ENCODE results near the gene NEK4. TPM values are rescaled to one million over a fixed set of nuclear protein-coding genes. Genes with fewer than 3 reads are reported as not detected.
"Not testable (repeated sequence)": the region's sequence is repeated elsewhere in the genome, so short reads cannot be mapped to it uniquely, and the experiment has no call there.

The NEK4 gene
- polyA plus RNA-seq, 3 donors from 2014 or later: 0.77 to 10.1 (median 5.1) TPM

DNA sequence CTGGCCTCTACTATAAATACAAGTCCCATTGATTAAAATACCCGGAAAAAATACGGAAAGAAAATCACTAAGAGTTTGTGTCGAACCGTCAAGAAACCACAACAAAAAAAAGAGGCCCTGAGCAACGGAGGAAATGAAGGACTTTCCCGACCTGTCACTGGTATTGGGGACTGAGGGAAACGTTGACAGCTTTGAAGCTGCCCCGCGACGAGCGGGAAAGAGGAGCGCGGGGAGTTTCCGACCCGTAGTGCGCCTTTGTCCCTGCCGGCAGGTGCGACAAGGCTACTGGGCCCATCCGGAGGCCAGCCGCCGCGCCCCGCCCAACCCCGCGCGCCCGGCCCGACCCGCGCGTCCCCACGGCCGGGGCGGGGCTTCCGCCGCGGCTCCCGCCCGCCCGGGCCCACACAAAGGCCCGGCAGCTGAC lies 85.4 kb downstream of the NEK4 start:
- no peaks in the 10 kb centered on the region for H3K9me3 Mint-ChIP-seq
- peaks cover 37 to 53% of the 10 kb centered on the region in 2 donors for H3K4me1 Mint-ChIP-seq
- DNase-seq: peak; percentile 79 to 81 (median 79)
- H3K27me3 Mint-ChIP-seq (ENCODE audit: low read depth in 3 of 3): peaks cover 5 to 12% (median 7%) of the 10 kb centered on the region in 3 donors
- peak overlapping the region; percentile 85 to 97 (median 93) for H3K4me3 Mint-ChIP-seq
- H3K36me3 Mint-ChIP-seq: peaks cover 8 to 22% (median 15%) of the 10 kb centered on the region in 3 donors
- H3K27ac Mint-ChIP-seq: peak overlapping the region; percentile 93 to 99 (median 96)

DNA sequence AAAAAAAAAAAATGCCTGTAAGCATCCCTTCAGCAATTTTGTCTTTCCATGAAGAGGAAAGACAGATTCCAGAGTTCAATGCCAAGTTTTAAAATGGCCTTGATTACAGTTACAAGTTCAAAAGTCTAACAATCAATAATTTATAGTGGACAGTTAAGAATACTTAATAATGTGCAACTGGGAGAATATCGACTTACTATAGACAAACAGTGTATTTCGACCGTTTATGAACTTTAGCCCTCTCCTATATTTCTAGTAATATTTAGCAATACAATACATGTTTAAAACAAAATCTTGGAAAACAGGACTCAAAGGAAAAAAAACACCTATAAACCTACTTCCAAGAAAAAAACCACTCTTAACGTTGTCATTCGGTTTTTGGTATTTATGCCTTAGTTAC lies 86.6 kb downstream of the NEK4 start:
- peaks cover 5 to 12% (median 7%) of the 10 kb centered on the region in 3 donors for H3K27me3 Mint-ChIP-seq (ENCODE audit: low read depth in 3 of 3)
- peak overlapping the region; percentile 38 to 97 (median 93) for H3K4me3 Mint-ChIP-seq
- H3K4me1 Mint-ChIP-seq: peaks cover 43 to 55% of the 10 kb centered on the region in 2 donors
- H3K9me3 Mint-ChIP-seq: no peaks in the 10 kb centered on the region
- H3K36me3 Mint-ChIP-seq: peaks cover 1 to 19% (median 13%) of the 10 kb centered on the region in 3 donors
- no peak for DNase-seq
- H3K27ac Mint-ChIP-seq: peak overlapping the region; percentile 93 to 99 (median 96)

DNA sequence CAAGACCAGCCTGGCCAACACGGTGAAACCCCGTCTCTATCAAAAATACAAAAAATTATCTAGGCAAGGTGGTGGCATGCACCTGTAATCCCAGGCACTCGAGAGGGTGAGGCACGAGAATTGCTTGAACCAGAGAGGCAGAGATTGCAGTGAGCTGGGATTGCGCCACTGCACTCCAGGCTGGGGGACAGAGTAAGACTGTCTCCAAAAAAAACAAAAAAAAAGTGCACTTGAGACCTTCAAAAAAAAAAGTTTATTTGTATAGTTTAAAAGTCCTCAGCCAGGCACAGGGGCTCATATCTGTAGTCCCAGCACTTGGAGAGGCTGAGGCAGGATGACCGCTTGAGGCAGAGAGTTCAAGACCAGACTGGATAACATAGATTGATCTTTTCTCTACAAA lies 87.1 kb downstream of the NEK4 start:
- peak overlapping the region in 2 of 5 donors; percentile 14 to 38 for H3K4me3 Mint-ChIP-seq
- peaks cover 44 to 59% of the 10 kb centered on the region in 2 donors for H3K4me1 Mint-ChIP-seq
- DNase-seq: no peak
- peak overlapping the region; percentile 45 to 99 (median 96) for H3K27ac Mint-ChIP-seq
- H3K27me3 Mint-ChIP-seq (ENCODE audit: low read depth in 3 of 3): peaks cover 5 to 12% (median 7%) of the 10 kb centered on the region in 3 donors
- H3K9me3 Mint-ChIP-seq: no peaks in the 10 kb centered on the region
- H3K36me3 Mint-ChIP-seq: peaks cover 5 to 17% (median 12%) of the 10 kb centered on the region in 3 donors

DNA sequence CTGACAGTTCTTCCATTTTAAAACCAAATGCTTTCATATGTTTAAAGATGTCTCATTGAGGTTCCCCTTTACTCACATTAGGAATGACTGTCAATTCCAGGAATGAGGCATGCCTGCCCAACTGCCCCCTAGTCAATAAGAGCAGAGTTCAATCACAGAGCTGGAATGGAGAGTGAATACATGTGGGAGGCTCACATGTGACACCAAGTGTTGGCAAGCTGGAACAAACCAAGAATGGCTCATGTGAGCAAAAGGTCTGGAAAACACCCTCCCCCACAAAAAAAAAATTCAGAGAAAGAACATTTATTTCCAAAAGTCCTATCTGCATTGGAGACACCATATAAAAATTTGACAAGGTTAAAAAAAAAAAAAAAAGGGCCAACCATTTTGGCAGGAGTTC lies 88.7 kb downstream of the NEK4 start:
- peaks cover 14 to 17% (median 14%) of the 10 kb centered on the region in 3 donors for H3K36me3 Mint-ChIP-seq
- peak overlapping the region; percentile 17 to 71 (median 56) for H3K27ac Mint-ChIP-seq
- H3K27me3 Mint-ChIP-seq (ENCODE audit: low read depth in 3 of 3): peaks cover 5 to 12% (median 7%) of the 10 kb centered on the region in 3 donors
- peaks cover 42 to 55% of the 10 kb centered on the region in 2 donors for H3K4me1 Mint-ChIP-seq
- no peak for DNase-seq
- no peaks in the 10 kb centered on the region for H3K9me3 Mint-ChIP-seq
- H3K4me3 Mint-ChIP-seq: no peak overlapping the region

DNA sequence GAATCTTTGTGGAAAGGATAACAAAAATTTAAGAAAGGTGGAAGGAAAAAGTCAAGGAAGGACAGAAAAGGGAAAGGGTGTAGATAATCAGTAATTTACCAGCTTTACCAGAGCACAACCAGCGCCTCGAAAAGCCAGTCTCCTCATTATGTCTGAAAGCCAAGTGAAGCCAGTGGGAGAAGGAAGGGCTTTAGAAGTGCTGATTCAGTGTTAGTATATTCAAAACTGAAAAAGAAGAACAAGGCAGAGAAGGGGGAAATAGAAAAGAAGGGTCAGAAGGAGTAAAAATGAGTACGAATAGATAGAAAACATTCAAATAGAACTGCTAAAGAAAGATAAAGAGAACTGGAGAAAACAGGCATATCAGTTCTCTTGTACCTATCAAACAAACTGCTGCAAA lies 89.1 kb downstream of the NEK4 start:
- Mint-ChIP-seq H3K9me3 (no peaks in the 10 kb centered on the region), H3K27me3 (ENCODE audit: low read depth in 3 of 3) (peaks cover 5 to 12% (median 7%) of the 10 kb centered on the region in 3 donors), H3K36me3 (peaks cover 18 to 21% (median 18%) of the 10 kb centered on the region in 3 donors), H3K4me3 (peak overlapping the region in 1 of 5 donors; percentile 18), H3K4me1 (peaks cover 39 to 50% of the 10 kb centered on the region in 2 donors), H3K27ac (peak overlapping the region; percentile 7 to 71 (median 56))
- no peak for DNase-seq

DNA sequence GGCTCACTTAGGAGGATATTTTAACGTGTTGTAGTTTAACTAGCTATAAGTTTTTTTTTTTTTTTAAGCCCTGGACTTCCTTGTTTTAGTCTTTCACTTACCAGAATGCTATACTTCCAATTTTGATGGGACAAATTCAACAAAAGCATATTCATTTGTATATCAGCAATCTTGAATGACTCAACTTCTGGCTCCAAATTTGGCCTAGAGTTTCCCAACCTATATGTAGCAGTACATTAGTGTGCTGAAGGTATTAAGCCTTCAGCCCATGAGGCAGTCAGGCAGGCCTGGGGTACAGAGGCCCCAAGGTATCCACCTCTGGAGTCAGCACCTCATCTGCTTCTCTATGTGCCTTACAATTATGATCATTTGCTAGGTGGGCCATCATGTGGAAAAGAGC lies 90.9 kb downstream of the NEK4 start:
- H3K36me3 Mint-ChIP-seq: peaks cover 26 to 35% (median 28%) of the 10 kb centered on the region in 3 donors
- no peak overlapping the region for H3K4me3 Mint-ChIP-seq
- H3K4me1 Mint-ChIP-seq: peaks cover 29 to 35% of the 10 kb centered on the region in 2 donors

DNA sequence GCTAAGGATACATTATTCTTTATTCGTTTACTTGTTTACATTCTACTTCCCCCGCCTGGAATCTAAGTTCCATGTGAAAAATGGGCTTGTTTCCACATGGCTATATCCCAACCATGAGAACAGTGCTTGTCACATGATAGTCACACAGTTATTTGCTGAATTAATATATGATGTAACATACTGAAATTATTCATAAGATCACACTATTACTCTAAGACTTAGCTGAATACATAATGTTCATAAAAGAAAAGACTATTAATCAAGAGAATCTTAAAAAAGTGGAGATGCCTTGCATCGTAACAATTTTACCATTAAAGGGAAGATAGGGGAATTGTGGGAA lies 91.6 kb downstream of the NEK4 start:
- Mint-ChIP-seq H3K4me1 (peaks cover 23 to 29% of the 10 kb centered on the region in 2 donors), H3K36me3 (peaks cover 26 to 35% (median 28%) of the 10 kb centered on the region in 3 donors)

More for the DNA sequence above, 90.9 kb downstream of the NEK4 start:
- no peaks in the 10 kb centered on the region for H3K9me3 Mint-ChIP-seq
- DNase-seq: no peak
- peak overlapping the region in 4 of 6 donors; percentile 54 to 80 (median 60) for H3K27ac Mint-ChIP-seq
- peaks cover 0 to 2% (median 0%) of the 10 kb centered on the region in 3 donors for H3K27me3 Mint-ChIP-seq (ENCODE audit: low read depth in 3 of 3)

DNA sequence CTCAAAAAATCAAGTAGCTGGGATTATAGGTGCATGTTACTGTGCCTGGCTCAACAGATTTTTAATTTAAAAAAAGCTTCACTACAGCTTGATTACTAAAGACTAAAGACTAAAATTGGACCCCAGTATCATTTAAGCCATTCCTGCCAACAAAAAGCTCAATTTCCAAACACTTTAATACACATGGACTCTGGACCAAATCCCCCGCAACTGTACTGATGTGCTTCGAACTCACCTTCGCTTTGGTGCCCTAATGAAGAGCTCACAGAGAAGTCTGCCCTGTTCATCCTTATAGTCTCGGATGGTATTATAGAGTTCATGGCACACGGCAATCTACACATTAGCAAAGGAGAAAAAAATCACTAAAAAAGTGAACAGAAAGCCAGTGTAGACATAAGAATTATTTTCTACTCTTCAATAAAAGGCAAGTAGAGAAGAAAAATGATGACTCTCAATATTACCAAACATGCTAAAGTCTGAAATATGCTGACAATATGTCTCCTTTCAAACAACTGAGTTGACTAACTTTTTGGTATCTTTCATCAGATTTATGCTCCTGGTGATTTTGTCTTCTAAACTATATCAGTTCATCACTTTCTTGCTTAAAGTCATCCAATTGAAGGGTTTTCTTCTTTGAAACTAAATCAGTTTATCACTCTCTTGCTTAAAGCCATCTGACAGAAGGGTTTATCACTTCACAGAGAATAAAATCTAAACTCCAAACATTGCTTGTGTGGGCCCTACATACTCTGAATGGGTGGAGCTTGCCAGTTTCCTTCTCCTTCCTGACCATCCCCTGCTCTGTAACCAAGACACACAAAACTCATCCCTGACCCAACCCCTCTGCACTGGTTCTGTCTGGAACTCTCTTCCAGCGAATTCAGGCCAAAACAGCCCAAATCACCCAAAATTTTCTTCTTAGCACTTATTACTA lies 92.2 kb downstream of the NEK4 start:
- Mint-ChIP-seq H3K27me3 (ENCODE audit: low read depth in 3 of 3) (peaks cover 0 to 2% (median 0%) of the 10 kb centered on the region in 3 donors), H3K9me3 (no peaks in the 10 kb centered on the region), H3K36me3 (peaks cover 26 to 35% (median 28%) of the 10 kb centered on the region in 3 donors), H3K4me3 (no peak overlapping the region), H3K4me1 (peaks cover 18 to 25% of the 10 kb centered on the region in 2 donors), H3K27ac (peak overlapping the region in 2 of 6 donors; percentile 37 to 53)
- no peak for DNase-seq

More for the DNA sequence above, 91.6 kb downstream of the NEK4 start:
- DNase-seq: no peak
- peak overlapping the region in 2 of 6 donors; percentile 1 to 47 for H3K27ac Mint-ChIP-seq
- peaks cover 0 to 2% (median 0%) of the 10 kb centered on the region in 3 donors for H3K27me3 Mint-ChIP-seq (ENCODE audit: low read depth in 3 of 3)
- H3K4me3 Mint-ChIP-seq: no peak overlapping the region
- H3K9me3 Mint-ChIP-seq: no peaks in the 10 kb centered on the region

DNA sequence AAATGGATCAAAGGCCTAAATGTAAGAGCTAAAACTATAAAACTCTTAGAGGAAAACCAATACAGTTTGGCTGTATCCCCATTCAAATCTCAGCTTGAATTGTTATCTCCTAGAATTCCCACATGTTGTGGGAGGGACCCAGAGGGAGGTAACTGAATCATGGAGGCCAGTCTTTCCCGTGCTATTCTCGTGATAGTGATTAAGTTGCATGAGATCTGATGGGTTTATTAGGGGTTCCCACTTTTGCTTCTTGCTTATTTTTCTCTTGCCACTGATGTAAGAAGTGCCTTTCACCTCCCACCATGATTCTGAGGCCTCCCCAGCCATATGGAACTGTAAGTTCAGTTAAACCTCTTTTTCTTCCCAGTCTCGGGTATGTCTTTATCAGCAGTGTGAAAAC lies 94.5 kb downstream of the NEK4 start:
- H3K27ac Mint-ChIP-seq: peak overlapping the region in 1 of 6 donors; percentile 20
- not testable (repeated sequence) for H3K27me3 Mint-ChIP-seq (ENCODE audit: low read depth in 3 of 3); H3K9me3 Mint-ChIP-seq; H3K4me3 Mint-ChIP-seq; DNase-seq
- peaks cover 17 to 23% of the 10 kb centered on the region in 2 donors for H3K4me1 Mint-ChIP-seq
- H3K36me3 Mint-ChIP-seq: peaks cover 28 to 40% (median 32%) of the 10 kb centered on the region in 3 donors

DNA sequence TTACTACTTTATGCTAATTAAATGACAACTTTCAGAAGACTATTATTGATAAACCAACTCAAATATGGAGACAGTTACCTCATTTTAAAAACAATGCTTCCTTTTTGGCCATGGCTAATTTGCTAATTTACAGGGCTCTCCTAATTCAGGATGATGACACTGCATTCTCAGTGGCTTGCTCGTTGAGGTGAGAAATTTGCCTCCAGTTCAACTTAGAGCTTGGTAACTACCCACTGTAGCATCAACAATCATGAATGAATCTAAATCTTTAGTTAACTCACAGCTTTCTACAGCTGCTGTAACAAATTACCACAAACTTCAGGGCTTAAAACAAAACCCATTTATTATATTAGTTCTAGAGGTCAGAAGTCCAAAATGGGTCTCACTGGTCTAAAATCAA lies 99.1 kb downstream of the NEK4 start:
- no peak for DNase-seq
- Mint-ChIP-seq H3K36me3 (peaks cover 11 to 32% (median 17%) of the 10 kb centered on the region in 3 donors), H3K9me3 (peaks cover 0 to 1% (median 0%) of the 10 kb centered on the region in 6 donors), H3K4me3 (peak overlapping the region in 1 of 5 donors; percentile 69), H3K27me3 (ENCODE audit: low read depth in 3 of 3) (no peaks in the 10 kb centered on the region), H3K27ac (peak overlapping the region; percentile 22 to 91 (median 73)), H3K4me1 (peaks cover 23 to 31% of the 10 kb centered on the region in 2 donors)

DNA sequence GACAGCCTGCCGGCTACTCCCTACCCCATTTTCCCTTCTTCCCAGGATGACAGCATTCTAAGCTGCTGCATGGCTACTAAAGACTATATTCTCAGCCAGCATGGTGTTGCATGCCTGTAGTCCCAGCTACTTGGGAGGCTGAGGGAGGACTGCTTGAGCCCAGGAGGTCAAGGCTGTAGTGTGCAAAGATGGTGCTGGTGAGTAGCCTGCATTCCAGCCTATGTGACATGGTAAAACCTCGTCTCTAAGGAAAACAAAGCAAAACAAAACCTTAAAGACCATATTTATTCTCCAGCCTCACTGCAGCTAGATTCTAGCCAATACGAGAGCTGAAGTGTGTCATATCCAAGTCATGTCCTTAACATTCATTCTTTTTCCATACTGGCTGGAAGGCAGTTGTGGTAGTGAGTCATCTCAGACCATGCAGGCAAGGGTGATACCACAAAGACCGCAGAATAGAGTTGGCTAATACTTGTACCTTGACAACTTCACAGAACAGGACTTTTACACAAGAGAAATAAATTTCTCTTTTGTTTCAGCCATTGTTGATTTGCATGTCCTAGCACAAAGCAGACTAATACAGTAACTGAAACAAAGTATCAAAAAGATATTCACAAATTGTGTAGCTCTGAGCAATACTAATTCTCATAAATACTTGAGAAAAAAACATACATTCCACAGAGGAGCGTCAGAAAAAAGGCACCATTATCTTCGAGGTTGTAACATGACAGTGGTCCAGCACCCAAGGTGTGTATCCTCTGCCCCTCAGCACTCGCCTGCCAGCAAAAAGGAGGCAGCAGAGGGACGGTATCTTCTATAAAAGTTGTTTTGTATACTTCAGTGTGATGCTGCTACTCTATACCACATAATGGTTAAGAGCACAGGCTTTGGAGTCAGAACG lies 99.9 kb downstream of the NEK4 start:
- Mint-ChIP-seq H3K4me1 (peaks cover 23 to 31% of the 10 kb centered on the region in 2 donors), H3K27me3 (ENCODE audit: low read depth in 3 of 3) (no peaks in the 10 kb centered on the region), H3K36me3 (peaks cover 4 to 26% (median 12%) of the 10 kb centered on the region in 3 donors), H3K27ac (peak overlapping the region; percentile 54 to 91 (median 84)), H3K4me3 (peak overlapping the region in 4 of 5 donors; percentile 13 to 69 (median 57)), H3K9me3 (peaks cover 0 to 1% (median 0%) of the 10 kb centered on the region in 6 donors)
- DNase-seq: peak in 2 of 3 donors; percentile 19 to 40

DNA sequence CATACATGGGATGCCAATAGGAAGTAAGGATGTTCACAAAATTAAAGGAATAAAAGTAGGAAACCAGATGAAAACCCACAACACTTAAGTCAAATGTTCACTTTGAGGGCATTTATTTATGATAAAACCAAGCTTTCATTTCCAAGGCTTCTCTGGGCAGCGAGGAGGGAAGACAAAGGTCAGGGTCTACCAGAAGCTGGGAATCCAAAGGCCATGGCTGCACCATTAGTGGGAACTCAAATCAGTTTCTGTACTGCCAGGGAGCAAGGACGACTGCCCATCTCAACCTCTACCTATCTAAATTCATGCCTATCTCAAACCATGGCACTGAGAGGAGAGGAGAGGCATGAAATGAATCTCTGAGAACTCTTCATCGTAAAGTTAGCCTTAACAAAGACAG lies 107.6 kb downstream of the NEK4 start:
- peaks cover 0 to 4% of the 10 kb centered on the region in 2 donors for H3K4me1 Mint-ChIP-seq

DNA sequence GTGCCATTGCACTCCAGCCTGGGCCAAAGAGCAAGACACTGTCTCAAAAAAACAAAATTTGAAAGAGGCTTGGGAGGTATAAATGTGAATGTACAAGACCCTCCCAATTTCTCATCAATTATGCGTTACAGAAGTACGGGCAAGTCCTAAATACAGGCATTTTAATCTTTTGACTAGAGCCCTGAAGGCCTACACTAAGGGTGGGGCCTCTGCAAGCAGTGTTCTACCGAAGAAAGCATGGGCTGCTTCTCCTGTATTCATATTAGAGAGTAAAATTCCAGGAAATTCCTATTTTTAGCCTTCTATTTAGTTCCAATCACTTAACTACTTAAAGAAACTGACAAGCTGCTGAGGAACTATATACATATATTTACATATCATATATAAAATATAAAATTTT lies 110.7 kb downstream of the NEK4 start:
- Mint-ChIP-seq H3K4me3 (no peak overlapping the region), H3K27me3 (ENCODE audit: low read depth in 3 of 3) (no peaks in the 10 kb centered on the region), H3K4me1 (peaks cover 0 to 4% of the 10 kb centered on the region in 2 donors), H3K9me3 (no peaks in the 10 kb centered on the region), H3K36me3 (peaks cover 19 to 41% (median 22%) of the 10 kb centered on the region in 3 donors), H3K27ac (no peak overlapping the region)
- no peak for DNase-seq

More for the DNA sequence above, 107.6 kb downstream of the NEK4 start:
- Mint-ChIP-seq H3K36me3 (peaks cover 13 to 35% (median 16%) of the 10 kb centered on the region in 3 donors), H3K27me3 (ENCODE audit: low read depth in 3 of 3) (no peaks in the 10 kb centered on the region), H3K4me3 (no peak overlapping the region), H3K27ac (no peak overlapping the region), H3K9me3 (no peaks in the 10 kb centered on the region)
- DNase-seq: no peak
